Measurements from ENCODE around the gene GIPC3. TPM values are rescaled to one million over a fixed set of nuclear protein-coding genes. Genes with fewer than 3 reads are reported as not detected.

Gene GIPC3
- polyA plus RNA-seq (ENCODE audit: insufficient read length in 12 of 12): 1 to 10 TPM in 10 of 12 donors, not detected in 2; 1.1 to 3.2 (median 1.5) TPM
- long read RNA-seq, donor 1: 0 reads
- long read RNA-seq, donor 2: 0 reads
- long read RNA-seq, donor 3: 0 reads
- long read RNA-seq, donor 4: 0 reads
- long read RNA-seq, donor 5, full-length matches to known transcripts: 1 of 1 reads
- long read RNA-seq, donor 5, partial matches to known transcripts: 0 of 1 reads
- long read RNA-seq, donor 5, other reads (novel, unspliced or antisense): 0 of 1 reads
- long read RNA-seq, donor 6: 0 reads
- long read RNA-seq, donor 7, full-length matches to known transcripts: 1 of 1 reads
- long read RNA-seq, donor 7, partial matches to known transcripts: 0 of 1 reads
- long read RNA-seq, donor 7, other reads (novel, unspliced or antisense): 0 of 1 reads
- long read RNA-seq, donor 8, full-length matches to known transcripts: 1 of 1 reads
- long read RNA-seq, donor 8, partial matches to known transcripts: 0 of 1 reads
- long read RNA-seq, donor 8, other reads (novel, unspliced or antisense): 0 of 1 reads
- long read RNA-seq, donor 9: 0 reads
- long read RNA-seq, donor 10, full-length matches to known transcripts: 1 of 1 reads
- long read RNA-seq, donor 10, partial matches to known transcripts: 0 of 1 reads
- long read RNA-seq, donor 10, other reads (novel, unspliced or antisense): 0 of 1 reads
- long read RNA-seq, donor 11: 0 reads

GRCh38 chr19:3585301-3586126 is at the start of gene GIPC3:
TSS of gene GIPC3 (plus strand) at chr19:3585478. CDS start at chr19:3585598, 120 bp downstream.
- no peak for DNase-seq

GRCh38 chr19:3535563-3535965 is 49.7 kb upstream of the GIPC3 start:
- no peak for DNase-seq

GRCh38 chr19:3535981-3536380 is 49.3 kb upstream of the GIPC3 start:
- no peak for DNase-seq

- no peak for DNase-seq
Observed at GRCh38 chr19:3536429-3537100, 48.7 kb upstream of the GIPC3 start.

- no peak for DNase-seq
Observed at GRCh38 chr19:3537101-3537437, 48.2 kb upstream of the GIPC3 start.

GRCh38 chr19:3537438-3538240 is 47.6 kb upstream of the GIPC3 start:
- DNase-seq: no peak

GRCh38 chr19:3538258-3538929 is 46.9 kb upstream of the GIPC3 start:
- DNase-seq: no peak

- no peak for DNase-seq
Observed at GRCh38 chr19:3538965-3539755, 46.1 kb upstream of the GIPC3 start, which contains the start of gene TEKTIP1. TSS of gene TEKTIP1 (plus strand) at chr19:3539174. CDS start at chr19:3539178, 4 bp downstream.

- no peak for DNase-seq
Observed at GRCh38 chr19:3539756-3540118, 45.5 kb upstream of the GIPC3 start.

- no peak for DNase-seq
Observed at GRCh38 chr19:3543150-3544057, 41.9 kb upstream of the GIPC3 start.

- DNase-seq: no peak
Observed at GRCh38 chr19:3544058-3544376, 41.3 kb upstream of the GIPC3 start.

- DNase-seq: peak; percentile 53
Observed at GRCh38 chr19:3544742-3545668, 40.3 kb upstream of the GIPC3 start.

- no peak for DNase-seq
Observed at GRCh38 chr19:3545669-3546034, 39.6 kb upstream of the GIPC3 start.

- DNase-seq: no peak
Observed at GRCh38 chr19:3546119-3546518, 39.2 kb upstream of the GIPC3 start.

- no peak for DNase-seq
Observed at GRCh38 chr19:3547301-3547731, 38.0 kb upstream of the GIPC3 start.

- no peak for DNase-seq
Observed at GRCh38 chr19:3547767-3548282, 37.5 kb upstream of the GIPC3 start.

- DNase-seq: no peak
Observed at GRCh38 chr19:3548606-3549005, 36.7 kb upstream of the GIPC3 start.
